Spleen (tissue), 11 donors: ENCODE results near the gene ZBTB7B. TPM values are rescaled to one million over a fixed set of nuclear protein-coding genes. Genes with fewer than 3 reads are reported as not detected.
A peak's percentile ranks its signal among the peaks of the same experiment; 100 is the strongest.

Experiments
- DNase-seq: peaks from one replicate; pipeline ENCODE4 v3.0.0-alpha.2; 2020
- H3K27ac ChIP-seq, 8 donors: fragments of 200-600 bp; sonication (generic) in 7 of 8; 1 replicate in 4 of 8; 2 replicates in 4 of 8; pipeline versions ENCODE4 v1.5.0 to v1.8.0; 2016 to 2021; ENCODE audit warnings: inconsistent platforms in 4 of 8, mild to moderate bottlenecking in 4 of 8, moderate library complexity in 1 of 8
- H3K27me3 ChIP-seq, 7 donors: fragments of 200-600 bp; sonication (generic) in 6 of 7; replicated peaks in 1 of 7; 1 replicate in 4 of 7; 2 replicates in 3 of 7; pipeline versions ENCODE4 v1.5.0 to v1.8.0; 2016 to 2021; ENCODE audit warnings: inconsistent platforms in 3 of 7, mild to moderate bottlenecking in 1 of 7
- H3K36me3 ChIP-seq, 6 donors: fragments of 200-600 bp; sonication (generic) in 5 of 6; 1 replicate in 4 of 6; 2 replicates in 2 of 6; pipeline versions ENCODE4 v1.5.0 to v1.8.0; 2016 to 2021; ENCODE audit warnings: inconsistent platforms in 2 of 6
- H3K4me1 ChIP-seq, 6 donors: fragments of 200-600 bp; sonication (generic) in 5 of 6; 1 replicate in 3 of 6; 2 replicates in 3 of 6; pipeline versions ENCODE4 v1.5.0 to v1.8.0; 2016 to 2021; ENCODE audit warnings: inconsistent platforms in 3 of 6
- H3K4me3 ChIP-seq, 8 donors: fragments of 200-600 bp; sonication (generic) in 7 of 8; 1 replicate in 4 of 8; 2 replicates in 4 of 8; pipeline versions ENCODE4 v1.5.0 to v1.8.0; 2016 to 2021; ENCODE audit warnings: inconsistent platforms in 4 of 8, mild to moderate bottlenecking in 4 of 8, moderate library complexity in 2 of 8
- H3K9me3 ChIP-seq, 8 donors: fragments of 200-600 bp; sonication (generic) in 7 of 8; 1 replicate in 4 of 8; 2 replicates in 4 of 8; pipeline versions ENCODE4 v1.5.0 to v1.8.0; 2016 to 2021; ENCODE audit warnings: inconsistent platforms in 4 of 8
- POLR2A ChIP-seq, 3 donors: fragments of 450-650 bp; IDR thresholded peaks; one replicate each; pipeline ENCODE4 v1.5.1; 2017; ENCODE audit warnings: antibody characterized with exemption in 3 of 3, mild to moderate bottlenecking in 1 of 3
- POLR2AphosphoS5 ChIP-seq, 3 donors: sonication (generic); formaldehyde crosslinking; IDR thresholded peaks; one replicate each; pipeline ENCODE4 v1.5.1; 2017; ENCODE audit warnings: antibody characterized with exemption in 3 of 3
- WGBS, 5 donors: extraction: QIAGEN DNeasy Blood & Tissue Kit in 3 of 5; methylation state at CpG; one replicate each; pipeline versions ENCODE4 v1.1.5 to v1.1.7; 2013 to 2018; 5-methylcytosine and 5-hydroxymethylcytosine counted together
- intact Hi-C: fragments of 100-400 bp; cut with DNase I; formaldehyde crosslinking; loops from one replicate; pipeline ENCODE4 v1.15.0; 2023; ENCODE audit warnings: low total_unique reads
- polyA plus RNA-seq, 3 donors: library from polyadenylated mRNA; stranded (reverse); fragments of 200-250 nt; gene quantifications; one replicate each; pipeline ENCODE4 v1.2.1, GENCODE V29; 2013
- total RNA-seq, 7 donors: library from RNA; depleted of rRNA in 3 of 7; stranded (reverse); fragments of >200 nt in 3 of 7; fragmentation: NEBNext Ultra II Directional in 4 of 7; extraction: Animal tissue kit (Norgen Biotek cat#: 25700) in 4 of 7; gene quantifications; one replicate each; pipeline versions ENCODE4 v1.1.0 to v1.2.1, GENCODE V29; 2016 to 2021
- TF ChIP-seq, protein P1 (sequence below), 11 experiments: fragments of 200-600 bp in 7 of 11; fragments of 450-650 bp in 4 of 11; sonication (generic) in 4 of 11; IDR thresholded peaks in 8 of 11; conservative IDR thresholded peaks in 3 of 11; 1 replicate in 7 of 11; 2 replicates in 4 of 11; pipeline versions ENCODE4 v1.4.0 to v1.8.0; 2016 to 2021; ENCODE audit warnings: antibody characterized with exemption in 11 of 11, inconsistent platforms in 4 of 11, mild to moderate bottlenecking in 1 of 11
- donor health status: healthy with polysubstance abuse.
- donor health status: DM: no; HTN: no; CAD: no; lungs with moderate emphysema.
- donor health status: DM: no; HTN: no; CAD: no.
- donor health status: Bipolar disorder and iron deficiency.
- donor health status: healthy.
- donor health status: DM: no; HTN: no; CAD: no.
- donor health status: DM: yes; HTN: yes; CAD: no.

Gene ZBTB7B
- total and polyA plus RNA-seq, 10 donors = 11.1 to 88.9 (median 57.5) TPM

DNA sequence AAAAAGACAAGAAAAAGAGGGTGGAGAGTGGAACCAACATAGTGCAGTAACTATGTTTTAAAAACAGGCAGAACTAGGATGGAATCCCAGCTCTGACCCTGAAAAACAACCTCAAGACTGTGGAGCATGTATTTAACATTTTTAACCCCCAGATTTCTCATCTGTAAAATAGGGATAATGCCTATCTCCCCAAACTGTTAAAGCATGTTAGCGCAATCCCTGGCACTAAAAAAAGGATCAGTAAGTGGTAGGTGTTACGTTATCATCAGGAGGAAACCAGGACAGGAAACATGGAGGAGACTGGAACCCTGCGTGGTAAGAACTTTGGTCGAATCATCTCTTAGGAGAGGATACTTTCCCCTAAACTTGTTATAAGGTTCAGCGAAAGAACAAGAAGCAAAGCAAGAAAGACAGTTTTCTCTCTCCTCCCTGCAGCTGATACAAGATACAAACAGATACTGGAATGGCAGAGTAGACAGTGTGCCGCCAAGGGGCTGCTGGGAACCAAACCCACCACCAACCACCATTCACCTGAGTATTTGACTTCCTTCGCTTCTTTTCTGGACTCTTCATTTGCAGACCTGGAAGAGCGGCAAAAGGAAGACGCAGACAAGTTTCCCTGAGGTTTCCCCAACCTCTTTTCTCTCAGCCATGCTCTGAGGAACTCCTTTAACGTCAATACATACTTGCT lies 42.0 kb upstream of the ZBTB7B start:
- Histone ChIP-seq H3K4me3 (peak overlapping the region; percentile 80 to 97 (median 88)), H3K27ac (peak overlapping the region; percentile 85 to 99 (median 98)), H3K9me3 (no peaks in the 10 kb centered on the region), H3K4me1 (peaks cover 29 to 93% (median 60%) of the 10 kb centered on the region in 6 donors), H3K36me3 (peaks cover 0 to 53% (median 45%) of the 10 kb centered on the region in 6 donors), H3K27me3 (no peaks in the 10 kb centered on the region)
- 8 to 27% (median 14%) methylated on average over 10 of the region's 10 CpGs for WGBS, 5 donors
- intact Hi-C loops = loop anchor here (5.0 kb wide), 1 partner anchor 42 kb away; the partner anchor contains the start of gene ZBTB7B
- DNase-seq = peak; percentile 51
- TF ChIP-seq POLR2A (IDR thresholded peaks at IDR 0.05) (no peak), POLR2AphosphoS5 (IDR thresholded peaks at IDR 0.05) (no peak)
- TF ChIP-seq, protein P1, sequence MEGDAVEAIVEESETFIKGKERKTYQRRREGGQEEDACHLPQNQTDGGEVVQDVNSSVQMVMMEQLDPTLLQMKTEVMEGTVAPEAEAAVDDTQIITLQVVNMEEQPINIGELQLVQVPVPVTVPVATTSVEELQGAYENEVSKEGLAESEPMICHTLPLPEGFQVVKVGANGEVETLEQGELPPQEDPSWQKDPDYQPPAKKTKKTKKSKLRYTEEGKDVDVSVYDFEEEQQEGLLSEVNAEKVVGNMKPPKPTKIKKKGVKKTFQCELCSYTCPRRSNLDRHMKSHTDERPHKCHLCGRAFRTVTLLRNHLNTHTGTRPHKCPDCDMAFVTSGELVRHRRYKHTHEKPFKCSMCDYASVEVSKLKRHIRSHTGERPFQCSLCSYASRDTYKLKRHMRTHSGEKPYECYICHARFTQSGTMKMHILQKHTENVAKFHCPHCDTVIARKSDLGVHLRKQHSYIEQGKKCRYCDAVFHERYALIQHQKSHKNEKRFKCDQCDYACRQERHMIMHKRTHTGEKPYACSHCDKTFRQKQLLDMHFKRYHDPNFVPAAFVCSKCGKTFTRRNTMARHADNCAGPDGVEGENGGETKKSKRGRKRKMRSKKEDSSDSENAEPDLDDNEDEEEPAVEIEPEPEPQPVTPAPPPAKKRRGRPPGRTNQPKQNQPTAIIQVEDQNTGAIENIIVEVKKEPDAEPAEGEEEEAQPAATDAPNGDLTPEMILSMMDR (IDR thresholded peaks at IDR 0.05 in 8 of 11, conservative IDR thresholded peaks at IDR 0.05 in 3 of 11) = no peak

DNA sequence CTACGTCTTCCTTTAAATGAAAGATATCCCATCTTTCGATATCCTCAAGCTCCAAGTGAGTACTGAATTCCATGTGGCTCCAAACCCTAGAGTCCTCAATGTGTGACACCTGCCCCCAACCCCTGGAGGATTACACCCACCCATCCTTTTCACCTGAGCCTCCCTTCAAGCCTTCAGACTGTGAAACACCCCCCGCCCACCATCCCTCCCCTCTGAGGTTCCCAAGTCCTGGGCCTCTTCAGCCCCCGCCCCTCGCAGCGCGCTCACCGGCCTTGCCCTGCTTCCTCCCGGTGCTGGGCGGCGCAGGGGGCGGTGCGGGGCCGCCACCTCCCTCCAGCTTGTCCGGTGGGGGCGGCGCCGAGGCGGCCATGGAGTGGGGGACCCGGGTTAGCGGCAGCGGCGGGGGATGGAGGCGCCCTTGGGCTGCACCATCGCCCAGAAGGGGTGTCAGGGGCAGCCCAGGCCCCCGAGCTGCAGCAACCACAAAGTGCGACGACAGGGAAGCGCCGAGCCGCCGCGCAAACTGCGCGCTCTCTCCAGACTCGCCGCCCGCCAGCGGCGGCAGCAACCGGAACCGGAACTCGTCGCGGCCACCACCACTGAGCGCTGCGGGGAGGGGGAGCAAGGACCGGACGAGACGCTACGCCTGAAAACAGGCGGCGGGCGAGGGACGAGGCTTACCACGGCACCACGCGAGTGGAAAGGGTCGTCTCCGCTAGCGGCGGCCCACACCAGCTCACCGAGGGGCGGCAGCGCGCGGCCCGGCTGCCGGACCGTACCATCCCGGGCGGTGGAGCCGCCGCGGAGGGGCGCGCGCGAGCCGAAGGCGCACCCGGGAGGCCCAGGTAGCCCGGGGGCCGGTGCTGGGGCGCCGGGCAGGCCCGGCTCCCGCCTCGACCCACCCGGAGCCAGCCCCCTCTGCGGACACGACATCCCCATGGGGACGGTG lies 41.1 kb upstream of the ZBTB7B start, which contains the start of gene PYGO2:
Gene PYGO2 (minus strand): TSS at position 576 of the 949 bp plus-strand sequence. CDS start 206 bp downstream, at position 370.
- DNase-seq = peak; percentile 96
- peak within 1 kb of the TSS; percentile 85 to 99 (median 98) for H3K27ac ChIP-seq
- intact Hi-C loops = loop anchor here (5.0 kb wide), 1 partner anchor 41 kb away; the partner anchor contains the start of gene ZBTB7B
- H3K4me1 ChIP-seq = peaks cover 27 to 95% (median 59%) of the 10 kb centered on the region in 6 donors
- no peaks in the 10 kb centered on the region for H3K27me3 ChIP-seq
- H3K4me3 ChIP-seq = peak within 1 kb of the TSS; percentile 80 to 97 (median 88)
- WGBS, 5 donors = 0 to 2% (median 0%) methylated on average over 24 to 93 of the region's 93 CpGs
- H3K36me3 ChIP-seq = peaks cover 0 to 62% (median 54%) of the 10 kb centered on the region in 6 donors
- no peaks in the 10 kb centered on the region for H3K9me3 ChIP-seq
- peak; percentile 93 to 97 (median 95) for TF ChIP-seq POLR2AphosphoS5 (IDR thresholded peaks at IDR 0.05)
- peak in 2 of 3 donors; percentile 59 to 81 for TF ChIP-seq POLR2A (IDR thresholded peaks at IDR 0.05)
- TF ChIP-seq, protein P1 (IDR thresholded peaks at IDR 0.05 in 8 of 11, conservative IDR thresholded peaks at IDR 0.05 in 3 of 11) = peak; percentile 33 to 80 (median 69)

- Histone ChIP-seq H3K9me3 (no peaks in the 10 kb centered on the region), H3K36me3 (peaks cover 0 to 70% (median 61%) of the 10 kb centered on the region in 6 donors), H3K4me1 (peaks cover 23 to 95% (median 59%) of the 10 kb centered on the region in 6 donors), H3K4me3 (peak overlapping the region; percentile 80 to 97 (median 88)), H3K27ac (peak overlapping the region; percentile 85 to 99 (median 98)), H3K27me3 (no peaks in the 10 kb centered on the region)
- WGBS, 5 donors = 2 to 4% (median 3%) methylated on average over 18 to 25 of the region's 25 CpGs
- DNase-seq = peak; percentile 84
- intact Hi-C loops = loop anchor here (5.0 kb wide), 1 partner anchor 40 kb away; the partner anchor contains the start of gene ZBTB7B
- TF ChIP-seq POLR2A (IDR thresholded peaks at IDR 0.05) (no peak), POLR2AphosphoS5 (IDR thresholded peaks at IDR 0.05) (peak in 1 of 3 donors; percentile 3)
These were observed 40.3 kb upstream of the ZBTB7B start for GRCh38 chr1:154962156-154962749.
